Measurements from ENCODE around the gene COG4.

COG4 gene

GRCh38 chr16:70478169-70478568 lies 45.2 kb downstream of the COG4 start:
- no peak for DNase-seq

- DNase-seq: no peak
Observed at GRCh38 chr16:70476272-70477020, 46.9 kb downstream of the COG4 start.

- DNase-seq: no peak
Observed at GRCh38 chr16:70475054-70475871, 48.1 kb downstream of the COG4 start.

GRCh38 chr16:70474320-70475053 lies 48.9 kb downstream of the COG4 start:
- DNase-seq: no peak

GRCh38 chr16:70473446-70474319 lies 49.7 kb downstream of the COG4 start:
- peak; percentile 34 for DNase-seq

- DNase-seq: no peak
Observed at GRCh38 chr16:70472786-70473433, 50.4 kb downstream of the COG4 start.

- peak; percentile 38 for DNase-seq
Observed at GRCh38 chr16:70470927-70471341, 52.4 kb downstream of the COG4 start.

GRCh38 chr16:70470141-70470926 lies 53.0 kb downstream of the COG4 start:
- no peak for DNase-seq

- no peak for DNase-seq
Observed at GRCh38 chr16:70468776-70469525, 54.4 kb downstream of the COG4 start.

GRCh38 chr16:70467608-70468007 lies 55.7 kb downstream of the COG4 start:
- DNase-seq: no peak

- peak; percentile 15 for DNase-seq
Observed at GRCh38 chr16:70467113-70467512, 56.2 kb downstream of the COG4 start.

- no peak for DNase-seq
Observed at GRCh38 chr16:70466805-70467076, 56.6 kb downstream of the COG4 start.

- no peak for DNase-seq
Observed at GRCh38 chr16:70465999-70466804, 57.2 kb downstream of the COG4 start.

- no peak for DNase-seq
Observed at GRCh38 chr16:70463235-70463634, 60.1 kb downstream of the COG4 start.

GRCh38 chr16:70460737-70461261 lies 62.6 kb downstream of the COG4 start:
- DNase-seq: no peak

- DNase-seq: no peak
Observed at GRCh38 chr16:70457446-70458166, 65.7 kb downstream of the COG4 start.

- DNase-seq: no peak
Observed at GRCh38 chr16:70455910-70456309, 67.4 kb downstream of the COG4 start.

- peak; percentile 86 for DNase-seq
Observed at GRCh38 chr16:70454222-70455034, 68.9 kb downstream of the COG4 start, which contains the start of gene FCSK. Gene FCSK, plus strand, starts transcription at chr16:70454595. Its CDS starts 8,596 bp downstream, at chr16:70463191.

All from DMS53 (cell line).